Measurements from ENCODE around the gene KIF5A.

- TF ChIP-seq CTCF (IDR thresholded peaks at IDR 0.05) (no peak), EP300 (IDR thresholded peaks at IDR 0.05) (no peak), POLR2A (IDR thresholded peaks at IDR 0.05; ENCODE audit: low read depth) (no peak)
Observed at GRCh38 chr12:57614178-57614947, 64.5 kb downstream of the KIF5A start.

All from esophagus muscularis mucosa (tissue), 4 donors.